ENCODE results near the gene PTGES. TPM values are rescaled to one million over a fixed set of nuclear protein-coding genes. Genes with fewer than 3 reads are reported as not detected.

PTGES gene
- total and polyA plus RNA-seq, 9 of the 15 experiments (the other 6 are each of a cell fraction or from before 2014, with no cell fraction given): 0.13 TPM; not detected in 8

DNA sequence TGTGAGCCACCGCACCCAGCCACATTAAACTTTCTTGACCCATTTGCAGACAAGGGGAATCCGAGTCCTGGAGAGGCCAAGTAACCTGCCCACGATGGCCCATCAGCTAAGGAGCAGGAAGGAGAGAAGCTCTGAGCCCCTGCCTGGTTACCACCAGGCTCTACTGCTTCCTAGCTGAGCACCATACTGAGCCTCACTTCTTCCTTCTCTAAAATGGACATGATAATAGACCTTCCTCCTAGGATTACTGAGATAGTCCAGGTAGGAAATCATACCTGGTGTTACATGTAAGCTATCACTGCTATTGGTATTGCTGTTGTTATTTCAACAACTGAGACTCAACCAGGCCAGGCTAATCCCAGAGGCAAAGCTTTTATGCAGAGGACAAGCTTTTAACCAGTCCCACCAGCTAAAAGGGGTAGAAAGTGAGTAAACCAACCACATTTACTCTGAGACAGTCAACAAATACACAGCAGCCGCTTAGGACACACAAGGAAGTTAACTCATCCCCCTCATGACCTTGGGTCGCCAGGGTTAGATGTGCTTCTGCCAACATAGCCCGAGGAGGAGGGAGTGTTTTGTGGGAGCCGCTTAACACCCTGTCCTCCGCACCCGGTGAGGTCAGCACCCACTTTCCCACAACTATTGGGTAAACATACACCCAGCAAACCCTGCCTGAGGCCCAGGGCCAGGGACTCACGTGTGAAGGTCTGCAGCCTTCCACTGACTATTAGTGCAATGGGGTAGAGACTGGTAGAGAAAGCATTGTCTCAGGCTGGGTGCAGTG, 20.6 kb upstream of the PTGES start (continued):
- TF ChIP-seq, protein P1, sequence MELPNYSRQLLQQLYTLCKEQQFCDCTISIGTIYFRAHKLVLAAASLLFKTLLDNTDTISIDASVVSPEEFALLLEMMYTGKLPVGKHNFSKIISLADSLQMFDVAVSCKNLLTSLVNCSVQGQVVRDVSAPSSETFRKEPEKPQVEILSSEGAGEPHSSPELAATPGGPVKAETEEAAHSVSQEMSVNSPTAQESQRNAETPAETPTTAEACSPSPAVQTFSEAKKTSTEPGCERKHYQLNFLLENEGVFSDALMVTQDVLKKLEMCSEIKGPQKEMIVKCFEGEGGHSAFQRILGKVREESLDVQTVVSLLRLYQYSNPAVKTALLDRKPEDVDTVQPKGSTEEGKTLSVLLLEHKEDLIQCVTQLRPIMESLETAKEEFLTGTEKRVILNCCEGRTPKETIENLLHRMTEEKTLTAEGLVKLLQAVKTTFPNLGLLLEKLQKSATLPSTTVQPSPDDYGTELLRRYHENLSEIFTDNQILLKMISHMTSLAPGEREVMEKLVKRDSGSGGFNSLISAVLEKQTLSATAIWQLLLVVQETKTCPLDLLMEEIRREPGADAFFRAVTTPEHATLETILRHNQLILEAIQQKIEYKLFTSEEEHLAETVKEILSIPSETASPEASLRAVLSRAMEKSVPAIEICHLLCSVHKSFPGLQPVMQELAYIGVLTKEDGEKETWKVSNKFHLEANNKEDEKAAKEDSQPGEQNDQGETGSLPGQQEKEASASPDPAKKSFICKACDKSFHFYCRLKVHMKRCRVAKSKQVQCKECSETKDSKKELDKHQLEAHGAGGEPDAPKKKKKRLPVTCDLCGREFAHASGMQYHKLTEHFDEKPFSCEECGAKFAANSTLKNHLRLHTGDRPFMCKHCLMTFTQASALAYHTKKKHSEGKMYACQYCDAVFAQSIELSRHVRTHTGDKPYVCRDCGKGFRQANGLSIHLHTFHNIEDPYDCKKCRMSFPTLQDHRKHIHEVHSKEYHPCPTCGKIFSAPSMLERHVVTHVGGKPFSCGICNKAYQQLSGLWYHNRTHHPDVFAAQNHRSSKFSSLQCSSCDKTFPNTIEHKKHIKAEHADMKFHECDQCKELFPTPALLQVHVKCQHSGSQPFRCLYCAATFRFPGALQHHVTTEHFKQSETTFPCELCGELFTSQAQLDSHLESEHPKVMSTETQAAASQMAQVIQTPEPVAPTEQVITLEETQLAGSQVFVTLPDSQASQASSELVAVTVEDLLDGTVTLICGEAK (IDR thresholded peaks at IDR 0.05): no peak
- TF ChIP-seq, protein P1 (CRISPR knock-in tag; IDR thresholded peaks at IDR 0.05): no peak
- no peak for TF ChIP-seq MITF (IDR thresholded peaks at IDR 0.05)
